HG02981 (cell line): ENCODE measurements around the gene RPL7A.
"Not testable (repeated sequence)": the region's sequence is repeated elsewhere in the genome, so short reads cannot be mapped to it uniquely, and the experiment has no call there.

Experiments used
- ATAC-seq: cut with Tn5 transposase; IDR thresholded peaks from one replicate; pipeline ENCODE4 v1.9.1; 2021; ENCODE audit warnings: mild to moderate bottlenecking, moderate library complexity; ENCODE audit not compliant: unreplicated experiment

The RPL7A gene

DNA sequence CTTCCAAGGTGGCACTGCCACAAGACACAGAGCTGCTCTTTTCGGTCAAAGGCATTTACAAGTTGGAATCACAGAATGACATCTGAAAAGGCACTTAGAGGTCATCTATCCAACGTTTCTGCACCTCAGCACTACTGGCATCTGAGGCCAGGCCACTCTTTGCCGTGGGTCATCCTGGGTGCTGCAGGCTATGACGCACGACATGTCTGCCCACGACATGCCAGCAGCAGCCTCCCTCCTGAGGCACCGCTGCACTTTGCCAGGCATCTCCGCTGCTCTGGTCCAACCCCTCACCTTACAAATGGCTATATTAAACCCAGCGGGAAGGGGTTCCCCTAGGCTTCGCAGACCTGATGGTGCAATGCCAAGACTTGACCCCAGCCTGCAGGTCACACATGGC lies 19.8 kb downstream of the RPL7A start:
- no peak for ATAC-seq

DNA sequence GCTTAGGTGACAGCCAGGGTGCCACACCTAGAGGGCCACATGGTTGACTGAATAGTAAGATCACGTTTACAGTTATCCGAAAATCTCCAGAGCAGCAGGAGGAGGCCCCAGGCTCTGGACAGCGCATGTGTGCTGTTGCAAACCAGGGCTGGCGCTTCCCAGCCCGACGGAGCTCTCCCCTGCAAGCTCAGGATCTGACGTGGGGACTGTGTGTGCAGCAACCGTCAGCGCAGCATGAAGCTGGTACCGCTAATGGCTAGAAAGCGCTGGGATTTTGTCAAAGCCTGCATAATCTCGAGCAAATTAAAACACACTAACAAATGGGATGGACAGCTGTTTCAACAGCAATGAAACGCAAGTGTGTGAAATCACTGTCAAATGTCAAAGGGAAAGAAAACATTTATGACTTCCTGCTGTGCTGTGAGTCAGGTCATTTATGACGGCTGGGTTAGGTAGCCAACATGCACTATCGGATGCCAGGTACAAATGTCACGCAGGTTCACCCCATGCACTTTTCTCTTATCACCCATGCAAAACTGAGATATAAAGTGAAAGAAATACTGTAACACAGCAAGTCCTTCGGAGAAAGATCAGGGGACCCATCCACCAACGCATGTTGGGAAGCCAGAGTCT lies 20.3 kb downstream of the RPL7A start:
- ATAC-seq, result no peak

DNA sequence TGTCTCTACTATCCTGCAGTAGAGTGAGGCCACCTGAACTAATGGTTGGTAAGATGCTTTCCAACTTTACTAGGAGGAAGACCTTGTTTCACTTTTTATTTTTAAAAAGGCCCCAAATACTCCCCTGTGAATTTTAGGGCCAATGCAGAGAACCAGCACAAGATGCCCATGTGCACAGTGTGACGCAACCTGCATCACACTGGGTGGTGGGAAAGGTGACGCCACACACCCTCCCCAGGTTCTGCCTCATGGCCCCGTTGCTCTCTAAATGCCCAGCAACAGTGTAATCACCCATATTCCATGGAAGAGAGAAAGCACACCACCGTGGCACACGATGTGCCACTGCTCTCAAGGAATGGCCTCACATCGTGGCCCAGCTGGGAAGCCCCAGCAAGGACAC lies 21.4 kb downstream of the RPL7A start:
- ATAC-seq, result no peak

DNA sequence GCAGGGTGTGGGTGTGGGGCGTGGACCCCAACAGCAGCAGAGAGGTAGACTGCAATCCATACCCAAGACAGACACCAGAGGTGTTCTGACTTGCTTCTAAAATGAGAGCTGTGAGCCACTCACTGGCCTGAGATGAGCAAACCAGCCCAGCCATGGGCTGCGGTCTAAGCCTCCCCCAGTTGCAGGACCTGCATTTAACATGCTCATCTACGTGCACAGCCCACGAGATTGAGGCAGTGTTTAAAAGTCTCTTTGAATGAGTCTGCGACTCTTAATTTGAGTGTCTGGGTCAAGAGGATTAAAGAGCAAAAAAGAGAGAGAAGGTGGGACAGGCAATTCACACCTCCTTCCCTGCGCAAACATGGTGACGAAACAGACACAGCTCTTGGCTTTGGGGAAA lies 21.9 kb downstream of the RPL7A start:
- ATAC-seq, result no peak

DNA sequence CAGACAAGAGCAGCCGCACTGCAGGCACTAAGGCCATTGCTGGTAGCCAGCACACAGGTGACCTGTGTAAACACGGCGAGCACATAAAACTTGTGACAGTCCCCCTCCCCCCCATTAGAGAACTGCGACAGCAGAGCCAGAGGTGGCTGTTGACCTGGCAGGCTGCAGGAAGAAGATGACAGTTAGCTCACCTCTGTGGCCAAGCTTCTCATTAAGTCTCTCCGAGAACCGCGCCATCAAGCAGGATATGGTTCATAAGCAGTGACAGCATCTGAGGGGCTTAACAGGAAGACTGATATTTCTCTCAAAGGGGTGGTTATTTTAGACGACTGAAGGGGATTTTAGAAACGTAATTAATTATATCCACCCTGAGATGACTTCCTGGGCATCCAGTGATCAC lies 22.7 kb downstream of the RPL7A start:
- no peak for ATAC-seq

DNA sequence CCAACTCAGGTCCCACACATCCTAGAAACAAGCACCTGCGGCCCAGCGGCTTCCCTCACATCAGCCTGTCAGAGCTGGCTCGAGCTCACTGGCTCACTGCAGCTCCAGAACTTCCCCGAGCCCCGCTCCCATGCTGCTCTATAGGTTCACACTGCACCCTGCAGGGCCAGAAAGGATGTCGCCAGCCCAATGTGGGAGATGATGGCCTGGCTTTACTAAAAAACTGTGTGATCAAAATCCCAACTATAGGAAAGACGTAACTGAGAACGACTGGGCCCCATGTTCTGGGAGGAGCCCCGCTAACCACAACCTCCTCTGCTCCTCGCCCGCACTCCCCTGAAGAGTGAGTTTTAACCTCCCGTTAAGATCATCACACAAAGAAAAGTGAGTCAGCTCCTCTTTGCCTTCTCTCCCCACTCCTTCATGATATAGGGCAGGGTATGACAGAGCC lies 23.3 kb downstream of the RPL7A start:
- no peak for ATAC-seq

DNA sequence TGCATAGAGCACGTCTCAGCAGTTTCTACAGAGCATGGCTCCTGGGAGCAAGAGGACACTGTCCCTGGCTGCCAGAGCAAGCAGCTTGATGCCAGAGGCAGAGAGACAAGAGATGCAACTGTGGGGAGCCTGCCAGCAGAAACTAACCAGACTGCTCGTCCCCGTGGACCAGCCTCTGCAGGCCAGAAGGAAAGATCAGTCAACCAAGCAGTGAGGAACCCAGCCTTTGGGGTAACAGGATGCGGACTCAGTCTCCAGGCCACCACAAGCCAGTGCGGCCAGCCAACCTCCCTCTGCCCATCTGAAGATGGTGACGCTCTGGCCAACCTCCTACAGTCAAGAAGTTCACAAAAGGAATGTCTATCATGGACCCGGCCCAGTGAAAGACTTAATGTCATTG lies 24.1 kb downstream of the RPL7A start:
- ATAC-seq, result no peak

DNA sequence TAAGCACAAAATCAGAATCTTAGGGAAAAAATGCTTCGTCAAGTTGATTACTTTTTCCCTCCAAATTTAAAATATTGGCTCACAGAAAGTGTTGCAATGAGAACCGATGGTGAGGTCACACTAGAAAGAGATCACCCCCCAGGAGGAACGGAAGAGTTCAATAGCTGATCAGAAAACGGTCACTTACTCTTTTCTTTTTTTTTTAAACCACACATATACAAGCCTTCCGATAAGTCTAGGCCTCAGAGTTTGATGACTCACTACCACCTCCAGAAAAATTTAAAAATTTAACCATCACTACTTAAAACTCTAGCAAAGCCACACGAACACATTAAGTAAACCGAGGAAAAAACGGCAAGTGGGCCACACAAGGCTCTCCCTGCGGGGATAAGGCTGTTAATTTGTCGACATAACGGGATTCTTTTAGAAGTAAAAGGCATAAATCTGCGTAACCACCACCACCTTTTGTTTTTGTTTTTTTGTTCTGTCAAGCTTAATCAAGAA lies 26.6 kb downstream of the RPL7A start:
- ATAC-seq, result no peak

DNA sequence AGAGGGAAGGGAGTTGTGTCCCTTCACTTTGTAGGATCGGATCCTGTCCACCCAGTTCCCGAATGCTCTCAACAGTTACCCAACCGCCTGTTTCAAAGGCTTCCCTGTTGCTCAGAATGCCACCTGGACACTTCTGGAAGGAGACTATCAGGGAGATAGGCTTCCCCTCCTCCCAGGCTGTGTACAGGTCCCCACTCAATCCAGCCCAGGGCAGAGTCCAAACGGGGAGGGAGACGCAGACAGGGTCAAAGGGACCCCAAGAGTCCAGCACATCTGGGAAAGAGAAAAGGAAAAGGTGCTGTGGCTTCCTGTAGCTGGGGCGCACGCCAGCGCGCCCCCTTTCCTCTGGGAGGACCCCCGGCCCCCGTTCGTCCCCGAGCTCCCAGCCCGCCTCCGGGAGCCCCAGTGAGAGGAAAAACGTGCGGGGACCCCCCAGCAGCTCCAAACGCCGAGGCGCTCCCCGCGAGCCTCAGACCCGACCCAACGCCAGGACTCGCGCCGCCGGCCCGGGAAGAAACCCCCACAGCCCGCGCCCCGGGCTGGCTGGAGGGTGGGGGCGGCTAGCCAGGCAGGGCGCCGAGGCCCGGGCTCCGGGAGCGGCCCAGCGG lies 27.2 kb downstream of the RPL7A start:
- ATAC-seq, result peak; percentile 3

DNA sequence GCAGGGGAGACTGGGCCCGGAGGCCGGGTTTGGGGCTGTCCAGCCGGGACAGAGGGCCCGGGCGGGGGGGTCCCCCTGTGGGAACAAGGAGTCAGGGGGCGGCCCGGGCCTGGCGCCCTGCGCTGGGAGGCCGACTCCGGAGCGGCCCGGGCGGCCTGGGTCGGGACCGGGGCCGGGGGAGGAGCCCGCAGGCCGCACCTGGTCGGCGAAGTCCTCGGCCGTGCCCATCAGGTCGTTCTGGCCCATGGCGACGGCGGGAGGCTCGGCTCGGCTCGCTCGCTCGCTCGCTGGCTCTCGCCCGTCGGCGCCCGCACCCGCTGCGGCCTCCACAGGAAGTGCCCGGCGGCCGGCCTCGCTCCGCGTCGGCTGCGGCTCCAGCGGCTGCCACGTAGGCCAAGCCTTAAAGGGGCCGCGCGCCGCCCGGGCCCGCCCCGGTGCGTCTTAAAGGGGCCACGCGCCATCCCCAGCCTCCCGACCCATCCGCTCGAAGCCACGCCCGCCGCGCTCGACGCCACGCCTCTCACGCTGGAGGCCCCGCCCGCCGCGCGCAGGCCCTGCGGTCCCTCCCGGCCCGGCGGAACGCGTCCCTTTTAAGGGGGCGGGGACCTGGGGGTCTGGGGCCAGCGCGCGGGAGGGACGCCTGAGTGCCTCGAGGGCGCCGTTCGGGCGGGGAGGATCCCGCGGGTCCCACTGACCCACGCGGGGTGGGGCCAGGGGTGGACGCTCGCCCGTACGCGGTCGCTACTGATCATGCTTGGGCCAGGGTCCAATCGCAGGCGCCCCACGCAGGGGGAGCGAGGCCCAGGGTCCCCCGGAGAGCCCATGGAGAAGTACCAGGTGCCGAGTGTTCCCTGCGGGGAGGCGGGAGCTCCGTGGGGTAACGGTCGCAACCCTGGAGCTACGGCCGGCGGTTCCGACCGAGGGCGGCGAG lies 28.0 kb downstream of the RPL7A start, which contains the start of the genes STKLD1 and SURF4:
STKLD1 (plus strand) TSS at position 643 of the 931 bp plus-strand sequence; CDS start at position 751, 108 bp downstream.
SURF4 (minus strand) TSS at position 337 of the 931 bp plus-strand sequence; CDS start at position 246, 91 bp downstream.
- peak; percentile 90 for ATAC-seq

DNA sequence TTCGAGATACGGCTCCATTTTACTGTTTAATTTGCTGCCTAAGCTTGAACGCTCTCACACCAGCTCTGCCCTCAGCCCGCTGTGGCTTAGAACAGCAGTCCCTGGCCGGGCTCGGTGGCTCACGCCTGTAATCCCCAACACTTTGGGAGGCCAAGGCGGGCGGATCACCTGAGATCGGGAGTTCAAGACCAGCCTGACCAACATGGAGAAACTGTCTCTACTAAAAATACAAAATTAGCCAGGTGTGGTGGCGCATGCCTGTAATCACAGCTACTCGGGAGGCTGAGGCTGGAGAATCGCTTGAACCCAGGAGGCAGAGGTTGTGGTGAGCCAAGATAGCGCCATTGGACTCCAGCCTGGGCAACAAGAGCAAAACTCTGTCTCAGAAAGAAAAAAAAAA lies 29.3 kb downstream of the RPL7A start:
- not testable (repeated sequence) for ATAC-seq

DNA sequence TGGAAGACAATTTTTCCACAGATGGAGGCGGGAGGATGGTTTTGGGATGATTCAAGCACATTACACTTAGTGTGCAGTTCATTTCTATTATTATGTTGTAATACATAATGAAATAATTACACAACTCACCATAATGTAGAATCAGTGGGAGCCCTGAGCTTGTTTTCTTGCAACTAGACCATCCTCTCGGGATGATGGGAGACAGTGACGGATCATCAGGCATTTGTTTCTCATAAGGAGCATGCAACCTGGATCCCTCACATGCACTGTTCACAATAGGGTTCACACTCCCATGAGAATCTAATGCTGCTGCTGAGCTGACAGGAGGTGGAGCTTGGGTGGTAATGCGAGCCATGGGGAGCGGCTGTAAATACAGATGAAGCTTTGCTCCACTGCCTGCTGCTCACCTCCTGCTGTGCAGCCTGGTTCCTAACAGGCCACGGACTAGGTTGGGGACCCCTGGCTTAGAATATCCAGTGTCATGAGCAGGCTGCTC lies 29.8 kb downstream of the RPL7A start:
- ATAC-seq, result no peak

DNA sequence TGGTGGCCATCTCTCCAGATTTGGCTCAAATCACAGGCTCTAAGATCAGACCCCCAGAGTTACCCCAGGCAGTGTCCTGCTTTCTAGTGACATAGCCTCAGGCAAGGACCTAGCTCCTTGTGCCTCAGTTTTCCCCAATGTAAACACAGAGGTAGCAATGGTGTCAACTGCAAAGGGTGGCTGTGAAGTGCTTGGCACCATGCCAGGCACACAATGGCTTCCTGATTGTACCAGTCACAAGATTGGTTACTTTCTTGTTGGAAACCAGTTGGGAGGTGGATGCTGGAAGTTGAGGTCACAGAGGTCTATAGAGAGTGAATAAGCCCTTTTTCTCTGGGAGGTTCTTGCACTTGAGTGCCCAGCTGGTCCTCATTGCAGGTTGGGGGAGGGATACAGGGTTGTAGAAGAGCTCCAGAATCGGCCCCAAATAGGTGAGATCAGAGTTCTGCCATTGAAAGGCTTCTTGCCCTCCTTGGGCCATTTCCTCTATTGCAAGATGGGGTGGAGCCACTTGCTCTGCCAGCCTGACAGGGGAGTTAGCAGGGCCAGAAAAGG lies 30.5 kb downstream of the RPL7A start:
- ATAC-seq, result no peak

DNA sequence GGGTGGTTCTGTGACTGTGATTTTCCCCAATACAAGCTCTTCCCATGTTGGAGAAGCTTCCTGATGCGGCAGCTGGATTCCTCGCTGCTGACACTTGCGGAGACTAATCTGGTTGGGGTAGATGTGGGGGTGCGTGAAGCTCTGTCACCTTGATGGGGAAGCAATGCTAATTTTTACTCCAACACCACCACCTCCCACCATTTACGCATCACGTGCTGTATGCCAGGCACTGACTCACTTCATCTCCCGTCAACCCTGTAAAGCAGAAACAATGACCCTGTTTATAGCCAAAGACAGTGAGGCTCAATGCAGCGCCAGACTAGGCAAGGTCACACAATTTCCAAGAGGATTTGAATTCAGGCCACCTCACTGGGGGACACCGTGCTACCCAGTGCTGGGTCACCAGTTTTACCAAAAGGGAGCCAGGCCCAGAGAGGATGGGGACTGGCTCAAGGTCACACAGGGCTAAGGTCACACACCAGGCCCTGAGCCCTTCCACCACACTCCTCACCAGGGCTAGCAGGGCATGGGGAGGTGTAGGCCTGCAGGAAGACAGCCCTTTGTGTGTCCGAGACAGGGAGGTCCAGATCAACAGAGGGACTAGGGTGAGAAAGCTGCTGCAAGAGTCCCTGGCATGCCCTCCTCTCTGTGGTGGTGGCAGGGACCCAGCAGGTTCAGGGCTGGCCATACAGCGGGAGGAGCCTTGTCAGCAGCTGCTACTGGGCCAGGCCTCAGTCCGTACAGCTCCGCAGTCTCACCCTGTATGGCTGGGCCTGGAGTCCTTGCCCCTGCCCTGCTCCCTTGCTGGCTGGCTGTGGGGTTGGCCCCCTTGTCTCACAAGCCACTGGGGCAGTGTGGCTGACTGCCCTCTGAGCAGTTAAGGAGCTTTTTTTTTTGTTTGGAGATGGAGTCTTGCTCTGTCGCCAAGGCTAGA lies 31.4 kb downstream of the RPL7A start:
- no peak for ATAC-seq

DNA sequence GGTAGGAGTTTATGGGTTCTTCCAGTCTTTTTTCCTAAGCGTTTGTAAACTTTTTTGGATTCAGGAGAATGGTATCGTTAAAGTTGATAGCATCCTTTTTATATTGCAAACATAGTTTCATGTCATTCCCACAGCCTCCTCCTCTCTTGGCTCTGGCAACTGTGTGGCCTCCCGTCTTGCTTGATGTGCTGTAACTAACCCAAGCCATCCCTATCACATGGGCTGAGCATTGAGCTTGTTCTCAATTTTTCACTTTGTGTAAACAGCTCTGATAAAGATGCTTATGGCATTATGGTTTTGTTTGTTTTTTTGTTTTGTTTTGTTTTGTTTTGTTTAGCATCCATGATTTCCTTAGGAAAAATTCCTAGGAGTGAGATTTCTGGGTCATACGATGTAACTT lies 32.7 kb downstream of the RPL7A start:
- no peak for ATAC-seq

DNA sequence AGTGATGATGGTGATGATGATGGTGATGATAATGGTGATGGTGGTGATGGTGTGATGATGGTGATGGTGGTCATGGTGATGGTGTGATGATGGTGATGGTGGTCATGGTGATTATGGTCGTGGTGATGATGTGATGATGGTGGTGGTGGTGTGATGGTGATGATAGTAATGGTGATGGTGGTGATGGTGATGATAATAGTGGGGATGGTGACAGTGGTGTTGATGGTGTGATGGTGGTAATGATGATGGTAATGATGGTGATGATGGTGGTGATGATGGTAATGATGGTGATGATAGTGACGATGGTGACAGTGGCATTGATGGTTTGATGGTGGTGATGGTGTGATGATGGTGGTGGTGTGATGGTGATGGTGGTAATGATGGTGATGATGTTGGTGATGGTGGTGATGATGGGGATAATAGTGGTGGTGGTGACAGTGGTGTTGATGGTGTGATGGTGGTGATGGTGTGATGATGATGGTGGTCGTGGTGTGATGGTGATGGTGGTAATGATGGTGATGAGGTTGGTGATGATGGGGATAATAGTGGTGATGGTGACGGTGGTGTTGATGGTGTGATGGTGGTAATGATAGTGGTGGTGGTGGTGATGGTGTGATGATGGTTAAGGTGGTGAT lies 34.6 kb downstream of the RPL7A start:
- ATAC-seq, result no peak

DNA sequence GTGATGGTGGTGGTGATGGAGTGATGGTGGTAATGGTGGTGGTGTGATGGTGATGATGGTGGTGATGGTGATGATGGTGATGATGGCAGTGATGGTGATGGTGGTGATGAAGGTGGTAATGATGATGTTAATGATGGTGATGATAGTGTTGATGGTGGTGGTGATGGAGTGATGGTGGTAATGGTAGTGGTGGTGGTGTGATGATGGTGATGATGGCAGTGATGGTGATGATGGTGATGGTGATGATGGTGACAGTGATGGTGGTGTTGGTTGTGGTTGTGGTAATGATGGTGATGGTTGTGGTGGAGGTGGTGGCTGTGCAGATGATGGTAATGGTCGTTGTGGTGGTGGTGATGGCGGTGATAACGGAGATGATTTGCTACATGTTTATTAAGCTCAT lies 35.4 kb downstream of the RPL7A start:
- no peak for ATAC-seq

DNA sequence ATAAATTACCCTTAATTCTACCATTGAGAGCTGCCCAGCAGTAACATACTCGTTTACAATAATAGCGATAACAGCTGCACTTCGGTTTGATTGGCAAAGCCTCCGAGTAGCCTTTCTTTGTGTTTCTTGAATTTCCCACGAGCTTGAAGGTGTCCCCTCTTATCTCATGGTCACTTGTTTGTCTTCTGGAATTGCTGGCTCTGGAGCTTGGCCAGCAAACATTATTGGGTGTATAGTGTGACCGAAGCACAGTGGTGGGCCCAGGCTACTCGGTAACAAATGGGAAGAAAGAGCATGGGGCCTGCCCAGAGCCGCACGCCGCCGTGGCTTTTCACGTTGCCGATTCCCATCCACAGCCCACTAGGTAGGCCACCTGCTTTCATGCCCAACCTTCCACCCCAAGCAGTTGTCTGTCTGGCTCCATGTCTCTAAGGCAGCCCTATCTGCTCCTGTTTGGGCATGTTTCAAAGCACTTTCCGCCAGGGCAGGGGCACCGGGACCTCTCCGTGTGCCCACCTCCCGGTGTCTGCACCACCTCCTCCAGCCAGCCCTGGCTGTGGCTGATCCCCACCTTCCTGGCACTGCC lies 36.8 kb downstream of the RPL7A start:
- ATAC-seq, result no peak

DNA sequence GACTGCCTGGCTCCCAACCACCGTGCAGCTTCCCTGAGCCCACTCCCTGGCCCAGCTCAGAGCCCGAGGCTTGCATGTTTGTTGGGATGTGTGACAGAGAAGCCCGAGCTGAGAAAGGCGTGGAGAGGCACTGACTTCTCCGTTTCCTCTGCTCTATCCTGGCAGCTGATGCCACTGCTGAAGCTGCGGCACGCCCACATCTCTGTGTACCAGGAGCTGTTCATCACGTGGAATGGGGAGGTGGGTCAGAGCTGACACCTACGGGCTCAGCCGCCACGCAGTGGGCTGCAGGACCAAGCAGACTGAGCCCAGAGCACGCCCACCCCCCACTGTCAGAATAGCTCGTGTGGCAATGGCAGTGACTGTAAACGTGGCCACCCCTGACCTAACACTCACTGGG lies 37.4 kb downstream of the RPL7A start:
- no peak for ATAC-seq
